Measurements from ENCODE around the gene ME2. TPM values are rescaled to one million over a fixed set of nuclear protein-coding genes. Genes with fewer than 3 reads are reported as not detected.

ME2 gene
- total RNA-seq, 1 experiment from 2014 or later: 49.0 TPM

DNA sequence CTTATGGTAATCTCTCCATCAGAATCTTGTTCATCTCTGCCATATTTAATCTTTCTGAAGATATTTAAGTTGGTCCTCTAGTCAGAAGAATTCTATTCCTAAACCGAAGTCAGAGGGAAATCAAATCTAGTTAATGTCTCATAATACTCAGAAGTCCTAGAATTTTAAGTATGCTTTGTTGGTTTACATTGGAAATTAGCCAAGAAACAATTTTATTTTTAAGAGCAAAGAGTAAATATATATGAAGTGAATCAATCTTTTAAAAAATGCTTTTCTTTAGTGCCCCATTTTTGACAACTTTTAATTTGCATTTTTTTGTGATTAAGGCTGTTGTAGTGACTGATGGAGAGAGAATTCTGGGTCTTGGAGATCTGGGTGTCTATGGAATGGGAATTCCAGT is 38.1 kb downstream of the ME2 start (continued):
- TF ChIP-seq, protein P1, sequence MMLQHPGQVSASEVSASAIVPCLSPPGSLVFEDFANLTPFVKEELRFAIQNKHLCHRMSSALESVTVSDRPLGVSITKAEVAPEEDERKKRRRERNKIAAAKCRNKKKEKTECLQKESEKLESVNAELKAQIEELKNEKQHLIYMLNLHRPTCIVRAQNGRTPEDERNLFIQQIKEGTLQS (IDR thresholded peaks at IDR 0.05): no peak
- TF ChIP-seq SIN3A (IDR thresholded peaks at IDR 0.05; ENCODE audit: low read depth): no peak
- TF ChIP-seq CEBPB (IDR thresholded peaks at IDR 0.05; ENCODE audit: low read depth): no peak
- TF ChIP-seq, protein P2, sequence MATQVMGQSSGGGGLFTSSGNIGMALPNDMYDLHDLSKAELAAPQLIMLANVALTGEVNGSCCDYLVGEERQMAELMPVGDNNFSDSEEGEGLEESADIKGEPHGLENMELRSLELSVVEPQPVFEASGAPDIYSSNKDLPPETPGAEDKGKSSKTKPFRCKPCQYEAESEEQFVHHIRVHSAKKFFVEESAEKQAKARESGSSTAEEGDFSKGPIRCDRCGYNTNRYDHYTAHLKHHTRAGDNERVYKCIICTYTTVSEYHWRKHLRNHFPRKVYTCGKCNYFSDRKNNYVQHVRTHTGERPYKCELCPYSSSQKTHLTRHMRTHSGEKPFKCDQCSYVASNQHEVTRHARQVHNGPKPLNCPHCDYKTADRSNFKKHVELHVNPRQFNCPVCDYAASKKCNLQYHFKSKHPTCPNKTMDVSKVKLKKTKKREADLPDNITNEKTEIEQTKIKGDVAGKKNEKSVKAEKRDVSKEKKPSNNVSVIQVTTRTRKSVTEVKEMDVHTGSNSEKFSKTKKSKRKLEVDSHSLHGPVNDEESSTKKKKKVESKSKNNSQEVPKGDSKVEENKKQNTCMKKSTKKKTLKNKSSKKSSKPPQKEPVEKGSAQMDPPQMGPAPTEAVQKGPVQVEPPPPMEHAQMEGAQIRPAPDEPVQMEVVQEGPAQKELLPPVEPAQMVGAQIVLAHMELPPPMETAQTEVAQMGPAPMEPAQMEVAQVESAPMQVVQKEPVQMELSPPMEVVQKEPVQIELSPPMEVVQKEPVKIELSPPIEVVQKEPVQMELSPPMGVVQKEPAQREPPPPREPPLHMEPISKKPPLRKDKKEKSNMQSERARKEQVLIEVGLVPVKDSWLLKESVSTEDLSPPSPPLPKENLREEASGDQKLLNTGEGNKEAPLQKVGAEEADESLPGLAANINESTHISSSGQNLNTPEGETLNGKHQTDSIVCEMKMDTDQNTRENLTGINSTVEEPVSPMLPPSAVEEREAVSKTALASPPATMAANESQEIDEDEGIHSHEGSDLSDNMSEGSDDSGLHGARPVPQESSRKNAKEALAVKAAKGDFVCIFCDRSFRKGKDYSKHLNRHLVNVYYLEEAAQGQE (IDR thresholded peaks at IDR 0.05; ENCODE audit: low read depth): no peak
- no peak for TF ChIP-seq ELF1 (IDR thresholded peaks at IDR 0.05; ENCODE audit: borderline replicate concordance, low read depth)
- no peak for TF ChIP-seq POLR2AphosphoS5 (IDR thresholded peaks at IDR 0.05; ENCODE audit: low read depth, low read length)
- TF ChIP-seq, protein P3, sequence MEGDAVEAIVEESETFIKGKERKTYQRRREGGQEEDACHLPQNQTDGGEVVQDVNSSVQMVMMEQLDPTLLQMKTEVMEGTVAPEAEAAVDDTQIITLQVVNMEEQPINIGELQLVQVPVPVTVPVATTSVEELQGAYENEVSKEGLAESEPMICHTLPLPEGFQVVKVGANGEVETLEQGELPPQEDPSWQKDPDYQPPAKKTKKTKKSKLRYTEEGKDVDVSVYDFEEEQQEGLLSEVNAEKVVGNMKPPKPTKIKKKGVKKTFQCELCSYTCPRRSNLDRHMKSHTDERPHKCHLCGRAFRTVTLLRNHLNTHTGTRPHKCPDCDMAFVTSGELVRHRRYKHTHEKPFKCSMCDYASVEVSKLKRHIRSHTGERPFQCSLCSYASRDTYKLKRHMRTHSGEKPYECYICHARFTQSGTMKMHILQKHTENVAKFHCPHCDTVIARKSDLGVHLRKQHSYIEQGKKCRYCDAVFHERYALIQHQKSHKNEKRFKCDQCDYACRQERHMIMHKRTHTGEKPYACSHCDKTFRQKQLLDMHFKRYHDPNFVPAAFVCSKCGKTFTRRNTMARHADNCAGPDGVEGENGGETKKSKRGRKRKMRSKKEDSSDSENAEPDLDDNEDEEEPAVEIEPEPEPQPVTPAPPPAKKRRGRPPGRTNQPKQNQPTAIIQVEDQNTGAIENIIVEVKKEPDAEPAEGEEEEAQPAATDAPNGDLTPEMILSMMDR (IDR thresholded peaks at IDR 0.05 in 2 of 3, conservative IDR thresholded peaks at IDR 0.05 in 1 of 3; ENCODE audit: borderline replicate concordance in 1 of 3, insufficient read depth in 1 of 3, low read depth in 2 of 3, low read length in 2 of 3): no peak

DNA sequence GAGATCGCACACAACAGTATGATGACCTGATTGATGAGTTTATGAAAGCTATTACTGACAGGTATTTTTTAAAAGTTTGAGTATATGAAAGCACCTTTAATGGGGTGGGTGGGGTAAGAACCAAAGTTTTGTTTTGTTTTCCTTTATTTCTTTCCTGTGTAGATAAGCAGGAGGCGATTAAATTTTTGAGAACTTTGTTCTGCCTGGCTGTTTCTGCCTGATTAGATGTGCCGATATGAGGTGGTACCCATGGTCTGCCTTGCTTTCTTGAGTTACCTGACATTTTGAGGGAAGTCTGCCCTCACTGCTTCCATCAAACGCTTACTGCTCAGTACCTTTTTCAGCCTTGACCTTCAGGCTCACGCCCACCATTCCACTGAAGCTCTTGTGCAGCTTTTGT is 39.2 kb downstream of the ME2 start:
- intact Hi-C loops (cut with micrococcal nuclease): no loop called here
- H3K4me2 ChIP-seq (ENCODE audit: low read length): no peak overlapping the region
- ChIA-PET POLR2A (no interaction called here), RAD21 (ENCODE audit: low non-redundant PET in 1 of 2, low total read pairs in 2 of 2, uncharacterized antibody in 2 of 2, unreplicated experiment in 2 of 2) (no interaction called here), CTCF (no interaction called here)
- ATAC-seq (no peak), DNase-seq (ENCODE audit: low read depth, low spot score) (no peak)
- no peaks in the 10 kb centered on the region for H3K9me2 ChIP-seq (ENCODE audit: insufficient read depth)
- peaks cover 0 to 8% of the 10 kb centered on the region in 2 experiments; a peak in 2 of 4 replicates for H3K4me1 ChIP-seq (ENCODE audit: control insufficient read depth in 1 of 2, insufficient read depth in 2 of 2, low read length in 2 of 2)
- H2AFZ ChIP-seq (ENCODE audit: low read depth, low read length, poor library complexity, severe bottlenecking): no peak overlapping the region
- BruUV-seq (replicated peaks): no TSS peak
- H3K9ac ChIP-seq (ENCODE audit: low read length): no peak overlapping the region
- H4K20me1 ChIP-seq (ENCODE audit: insufficient read depth): no peaks in the 10 kb centered on the region
- H3K9me3 ChIP-seq (ENCODE audit: control insufficient read depth in 1 of 2, insufficient read depth in 1 of 2, low read depth in 1 of 2, low read length in 2 of 2): no peaks in the 10 kb centered on the region
- no peak overlapping the region for H3K4me3 ChIP-seq (replicated peaks in 1 of 2; ENCODE audit: low read depth in 1 of 2, low read length in 2 of 2)
- H3K79me2 ChIP-seq (ENCODE audit: insufficient read depth, low read length): no peaks in the 10 kb centered on the region
- peaks cover 7 to 9% of the 10 kb centered on the region in 2 experiments; a peak in 3 of 4 replicates for H3K36me3 ChIP-seq (ENCODE audit: control insufficient read depth in 1 of 2, insufficient read depth in 2 of 2, low read length in 2 of 2)
- H3K27me3 ChIP-seq (ENCODE audit: insufficient read depth, low read length): no peaks in the 10 kb centered on the region
- no peak overlapping the region for H3K27ac ChIP-seq (ENCODE audit: low read depth, low read length)
- TF ChIP-seq ZFX (IDR thresholded peaks at IDR 0.05): no peak
- no peak for TF ChIP-seq JUND (IDR thresholded peaks at IDR 0.05)
- TF ChIP-seq POLR2AphosphoS5 (IDR thresholded peaks at IDR 0.05; ENCODE audit: low read depth, low read length): no peak
- TF ChIP-seq EZH2 (IDR thresholded peaks at IDR 0.05): no peak
- TF ChIP-seq SP1 (IDR thresholded peaks at IDR 0.05; ENCODE audit: low read depth): no peak
- TF ChIP-seq, protein P4, sequence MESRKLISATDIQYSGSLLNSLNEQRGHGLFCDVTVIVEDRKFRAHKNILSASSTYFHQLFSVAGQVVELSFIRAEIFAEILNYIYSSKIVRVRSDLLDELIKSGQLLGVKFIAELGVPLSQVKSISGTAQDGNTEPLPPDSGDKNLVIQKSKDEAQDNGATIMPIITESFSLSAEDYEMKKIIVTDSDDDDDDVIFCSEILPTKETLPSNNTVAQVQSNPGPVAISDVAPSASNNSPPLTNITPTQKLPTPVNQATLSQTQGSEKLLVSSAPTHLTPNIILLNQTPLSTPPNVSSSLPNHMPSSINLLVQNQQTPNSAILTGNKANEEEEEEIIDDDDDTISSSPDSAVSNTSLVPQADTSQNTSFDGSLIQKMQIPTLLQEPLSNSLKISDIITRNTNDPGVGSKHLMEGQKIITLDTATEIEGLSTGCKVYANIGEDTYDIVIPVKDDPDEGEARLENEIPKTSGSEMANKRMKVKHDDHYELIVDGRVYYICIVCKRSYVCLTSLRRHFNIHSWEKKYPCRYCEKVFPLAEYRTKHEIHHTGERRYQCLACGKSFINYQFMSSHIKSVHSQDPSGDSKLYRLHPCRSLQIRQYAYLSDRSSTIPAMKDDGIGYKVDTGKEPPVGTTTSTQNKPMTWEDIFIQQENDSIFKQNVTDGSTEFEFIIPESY (IDR thresholded peaks at IDR 0.05; ENCODE audit: extremely low read depth, insufficient replicate concordance, low read length): no peak
- TF ChIP-seq, protein P1 (IDR thresholded peaks at IDR 0.05): no peak
- TF ChIP-seq POLR2A (IDR thresholded peaks at IDR 0.05; ENCODE audit: borderline replicate concordance, extremely low read depth, insufficient read depth, insufficient read length): no peak
- no peak for TF ChIP-seq RAD21 (IDR thresholded peaks at IDR 0.05; ENCODE audit: low read depth)
- TF ChIP-seq EZH2phosphoT487 (IDR thresholded peaks at IDR 0.05; ENCODE audit: borderline replicate concordance): no peak
- no peak for TF ChIP-seq ZNF274 (IDR thresholded peaks at IDR 0.05; ENCODE audit: low read depth, low read length)
- TF ChIP-seq, protein P5, sequence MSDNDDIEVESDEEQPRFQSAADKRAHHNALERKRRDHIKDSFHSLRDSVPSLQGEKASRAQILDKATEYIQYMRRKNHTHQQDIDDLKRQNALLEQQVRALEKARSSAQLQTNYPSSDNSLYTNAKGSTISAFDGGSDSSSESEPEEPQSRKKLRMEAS (IDR thresholded peaks at IDR 0.05): no peak
- TF ChIP-seq ELF1 (IDR thresholded peaks at IDR 0.05; ENCODE audit: borderline replicate concordance, low read depth): no peak
- TF ChIP-seq SIN3A (IDR thresholded peaks at IDR 0.05; ENCODE audit: low read depth): no peak
- no peak for TF ChIP-seq CBX3 (IDR thresholded peaks at IDR 0.05; ENCODE audit: low read depth)
- TF ChIP-seq EGR1 (IDR thresholded peaks at IDR 0.05; ENCODE audit: low read depth): no peak

All from HCT116 (cell line).